MG63 (cell line): ENCODE results near the gene CCND1. TPM values are rescaled to one million over a fixed set of nuclear protein-coding genes. Genes with fewer than 3 reads are reported as not detected.

ENCODE experiments used
- DNase-seq: peaks from one replicate; pipeline ENCODE4 v3.0.0-alpha.2; 2020
- H3K27me3 ChIP-seq: fragments of 250-450 bp; sonication (Bioruptor Pico); 2 replicates; pipeline ENCODE4 v1.5.1; 2020; ENCODE audit warnings: mild to moderate bottlenecking, moderate library complexity
- H3K36me3 ChIP-seq: fragments of 250-450 bp; sonication (Bioruptor Pico); 2 replicates; pipeline ENCODE4 v1.5.1; 2020; ENCODE audit warnings: mild to moderate bottlenecking, moderate library complexity
- H3K4me3 ChIP-seq: fragments of 250-450 bp; sonication (Bioruptor Pico); 2 replicates; pipeline ENCODE4 v1.5.1; 2020; ENCODE audit warnings: mild to moderate bottlenecking, moderate library complexity
- H3K9me3 ChIP-seq: fragments of 250-450 bp; sonication (Bioruptor Pico); 2 replicates; pipeline ENCODE4 v1.5.1; 2020; ENCODE audit warnings: mild to moderate bottlenecking, moderate library complexity
- total RNA-seq: library from RNA; depleted of rRNA; stranded (reverse); fragments of >200 nt; shearing (Covaris generic); gene quantifications from 2 replicates; pipeline ENCODE4 v1.2.3, GENCODE V29; 2014; ENCODE audit warnings: low replicate concordance; rRNA removed

Gene CCND1
- 43.8 and 60.7 TPM in 2 replicates for total RNA-seq

DNA sequence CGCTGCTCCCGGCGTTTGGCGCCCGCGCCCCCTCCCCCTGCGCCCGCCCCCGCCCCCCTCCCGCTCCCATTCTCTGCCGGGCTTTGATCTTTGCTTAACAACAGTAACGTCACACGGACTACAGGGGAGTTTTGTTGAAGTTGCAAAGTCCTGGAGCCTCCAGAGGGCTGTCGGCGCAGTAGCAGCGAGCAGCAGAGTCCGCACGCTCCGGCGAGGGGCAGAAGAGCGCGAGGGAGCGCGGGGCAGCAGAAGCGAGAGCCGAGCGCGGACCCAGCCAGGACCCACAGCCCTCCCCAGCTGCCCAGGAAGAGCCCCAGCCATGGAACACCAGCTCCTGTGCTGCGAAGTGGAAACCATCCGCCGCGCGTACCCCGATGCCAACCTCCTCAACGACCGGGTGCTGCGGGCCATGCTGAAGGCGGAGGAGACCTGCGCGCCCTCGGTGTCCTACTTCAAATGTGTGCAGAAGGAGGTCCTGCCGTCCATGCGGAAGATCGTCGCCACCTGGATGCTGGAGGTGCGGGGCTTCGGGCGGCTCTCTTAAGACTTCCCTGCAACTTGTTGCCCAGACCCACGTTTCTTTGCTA lies at the start of gene CCND1:
CCND1 (plus strand) TSS at position 162 of the 587 bp plus-strand sequence; CDS start at position 320, 158 bp downstream.
- H3K4me3 ChIP-seq, result peak within 1 kb of the TSS; percentile 97
- no peaks in the 10 kb centered on the region for H3K9me3 ChIP-seq
- peak; percentile 85 for DNase-seq
- no peaks in the 10 kb centered on the region for H3K27me3 ChIP-seq
- peaks cover 41% of the 10 kb centered on the region for H3K36me3 ChIP-seq

DNA sequence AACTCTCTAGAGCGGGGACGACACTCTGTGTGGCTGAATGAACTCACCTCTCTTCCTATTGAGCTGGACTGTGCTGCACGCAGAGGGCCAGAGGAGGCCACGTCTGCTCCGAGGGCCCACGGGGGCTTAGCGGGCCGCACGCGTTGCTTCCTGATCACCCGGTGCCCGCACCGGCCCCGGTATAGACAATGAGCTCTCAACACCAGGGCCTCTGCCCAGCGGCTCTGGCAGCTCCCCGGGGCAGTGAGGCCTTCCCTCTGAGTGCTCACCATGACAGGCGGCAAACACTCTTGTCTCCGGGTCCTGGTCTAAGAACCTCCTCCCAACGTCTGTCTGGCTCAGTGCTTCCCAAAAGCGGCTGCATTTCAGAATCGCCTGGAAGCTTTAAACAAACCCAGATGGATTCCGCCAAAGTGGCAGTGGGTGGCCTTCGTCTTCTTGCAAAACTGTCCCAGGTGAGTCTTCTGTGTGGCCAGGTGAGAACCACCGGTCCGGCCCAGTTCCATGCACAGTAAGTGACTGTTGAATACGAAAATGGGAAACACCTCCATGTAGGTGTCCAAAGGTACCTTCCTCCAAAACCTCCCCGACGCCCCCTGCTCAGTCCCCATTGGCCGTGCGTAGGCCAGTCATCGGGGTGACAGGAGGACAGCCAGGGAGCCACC lies 47.8 kb upstream of the CCND1 start:
- H3K4me3 ChIP-seq, result no peak overlapping the region
- H3K36me3 ChIP-seq, result no peaks in the 10 kb centered on the region
- H3K9me3 ChIP-seq, result no peaks in the 10 kb centered on the region
- H3K27me3 ChIP-seq, result no peaks in the 10 kb centered on the region
- DNase-seq, result no peak

DNA sequence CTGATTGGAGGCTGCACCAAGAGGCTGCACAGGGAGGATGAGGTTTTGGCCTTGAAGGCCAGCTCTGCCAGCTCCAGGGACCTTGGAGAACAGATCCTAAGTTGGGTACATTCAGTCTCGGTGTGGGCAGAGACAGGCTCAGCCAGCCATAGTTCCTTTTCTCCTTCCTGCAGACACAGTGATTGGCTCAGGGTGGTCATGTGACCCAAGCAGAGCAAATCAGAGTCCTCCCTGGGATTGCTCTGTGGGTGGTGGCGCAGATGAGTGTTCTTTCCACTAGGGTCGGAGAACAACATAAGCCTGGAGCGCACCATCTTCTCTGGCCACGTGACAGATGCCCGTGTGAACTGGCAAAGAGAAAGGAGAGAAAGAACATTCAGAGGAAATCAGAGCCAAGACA lies 47.1 kb upstream of the CCND1 start:
- Histone ChIP-seq H3K27me3 (no peaks in the 10 kb centered on the region), H3K9me3 (no peaks in the 10 kb centered on the region), H3K4me3 (no peak overlapping the region), H3K36me3 (no peaks in the 10 kb centered on the region)
- DNase-seq, result no peak

DNA sequence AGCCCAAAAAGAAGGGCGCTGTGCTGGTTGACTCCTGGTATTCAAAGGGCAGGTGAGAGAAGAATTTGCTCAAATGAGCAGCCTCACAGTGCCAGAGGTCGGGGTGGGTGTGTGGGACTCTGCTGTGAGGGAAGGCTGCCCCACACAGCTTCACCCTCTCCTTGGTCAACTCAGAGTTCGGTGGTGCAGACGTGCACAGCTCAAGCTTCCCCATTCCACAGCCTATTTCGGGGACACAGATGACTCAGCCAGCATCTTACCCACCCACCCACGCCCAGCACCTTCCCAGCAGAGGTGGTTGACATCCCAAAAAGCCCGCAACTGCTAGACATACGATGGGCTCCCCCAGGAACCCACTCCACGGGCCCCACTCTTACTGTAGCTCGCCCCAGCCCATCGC lies 46.5 kb upstream of the CCND1 start:
- no peaks in the 10 kb centered on the region for H3K36me3 ChIP-seq
- no peaks in the 10 kb centered on the region for H3K9me3 ChIP-seq
- no peak for DNase-seq
- H3K27me3 ChIP-seq, result no peaks in the 10 kb centered on the region
- no peak overlapping the region for H3K4me3 ChIP-seq

DNA sequence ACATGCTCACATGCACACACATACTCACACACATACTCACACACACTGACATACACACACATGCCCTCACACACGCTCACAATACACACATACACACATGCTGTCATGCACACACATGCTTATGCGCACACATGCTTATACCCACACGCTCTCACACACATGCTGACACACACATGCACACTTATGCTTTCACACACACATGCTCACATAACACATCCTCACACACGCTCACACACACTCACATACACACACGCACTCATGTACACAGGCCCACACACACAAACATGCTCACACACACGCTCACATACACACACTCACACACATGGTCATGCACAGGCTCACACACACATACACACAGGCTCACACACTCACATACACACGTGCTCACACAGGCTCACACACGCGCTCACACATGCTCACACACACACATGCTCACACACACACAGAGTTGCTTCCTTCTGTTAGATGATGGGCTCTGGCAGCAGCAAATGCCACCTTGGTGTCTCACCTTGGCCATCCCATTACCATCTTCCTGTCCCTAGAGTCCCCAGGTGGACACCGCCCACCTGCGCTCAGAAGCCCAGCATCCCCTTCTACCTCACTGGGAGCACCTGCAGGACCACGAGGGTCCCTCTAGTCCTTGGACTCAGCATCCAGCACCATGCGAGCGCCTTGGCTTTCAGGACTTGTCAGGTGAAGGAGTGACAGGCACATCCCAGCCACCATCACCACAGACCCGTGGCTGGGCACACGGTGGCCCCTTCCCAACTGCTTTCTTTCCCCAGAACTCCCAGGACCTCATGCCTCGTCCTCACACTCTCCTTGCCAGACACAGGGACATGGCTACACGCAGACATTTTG lies 44.9 kb upstream of the CCND1 start:
- H3K4me3 ChIP-seq, result no peak overlapping the region
- no peaks in the 10 kb centered on the region for H3K36me3 ChIP-seq
- no peaks in the 10 kb centered on the region for H3K9me3 ChIP-seq
- no peaks in the 10 kb centered on the region for H3K27me3 ChIP-seq
- no peak for DNase-seq

DNA sequence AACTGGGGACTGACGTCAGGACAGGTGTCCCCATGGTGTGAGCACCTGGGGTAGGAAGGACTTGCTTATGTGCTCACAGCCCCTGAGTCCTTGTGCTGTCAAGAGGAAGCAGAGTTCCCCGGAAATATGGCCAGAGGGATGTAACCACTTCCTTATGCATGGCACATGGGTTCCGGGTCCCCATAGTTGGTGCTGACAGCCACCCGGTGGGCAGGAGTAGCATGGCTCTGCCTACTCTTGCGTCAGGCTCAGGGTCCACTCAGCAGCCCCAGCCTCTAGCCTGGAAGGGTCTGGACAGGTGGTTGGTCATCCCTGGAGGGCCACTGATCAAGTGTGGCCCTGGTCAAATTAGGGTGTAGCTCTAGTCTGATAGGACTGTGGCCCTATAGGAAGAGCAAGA lies 42.8 kb upstream of the CCND1 start:
- Histone ChIP-seq H3K9me3 (no peaks in the 10 kb centered on the region), H3K36me3 (no peaks in the 10 kb centered on the region), H3K4me3 (no peak overlapping the region), H3K27me3 (no peaks in the 10 kb centered on the region)
- no peak for DNase-seq

DNA sequence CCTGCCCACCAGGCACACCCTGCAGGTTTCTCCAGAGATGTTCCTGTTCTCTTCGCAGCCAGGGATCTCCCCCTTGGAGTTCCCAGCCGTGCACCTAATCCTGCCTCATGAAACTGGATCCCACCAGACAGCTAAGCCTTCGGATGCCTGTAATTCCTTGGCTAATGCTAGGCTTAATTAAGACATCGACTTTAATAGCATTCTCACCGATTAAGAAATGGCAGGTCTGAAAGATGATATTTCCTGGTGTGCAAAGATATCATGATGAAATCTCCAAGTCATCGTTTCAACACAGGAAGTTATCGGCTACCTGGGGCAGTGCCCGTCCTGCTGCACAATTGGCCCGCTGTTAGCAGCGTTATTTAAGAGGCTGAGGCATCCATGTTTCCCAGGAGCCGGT lies 41.5 kb upstream of the CCND1 start:
- no peak for DNase-seq
- Histone ChIP-seq H3K4me3 (no peak overlapping the region), H3K36me3 (no peaks in the 10 kb centered on the region), H3K9me3 (no peaks in the 10 kb centered on the region), H3K27me3 (no peaks in the 10 kb centered on the region)

DNA sequence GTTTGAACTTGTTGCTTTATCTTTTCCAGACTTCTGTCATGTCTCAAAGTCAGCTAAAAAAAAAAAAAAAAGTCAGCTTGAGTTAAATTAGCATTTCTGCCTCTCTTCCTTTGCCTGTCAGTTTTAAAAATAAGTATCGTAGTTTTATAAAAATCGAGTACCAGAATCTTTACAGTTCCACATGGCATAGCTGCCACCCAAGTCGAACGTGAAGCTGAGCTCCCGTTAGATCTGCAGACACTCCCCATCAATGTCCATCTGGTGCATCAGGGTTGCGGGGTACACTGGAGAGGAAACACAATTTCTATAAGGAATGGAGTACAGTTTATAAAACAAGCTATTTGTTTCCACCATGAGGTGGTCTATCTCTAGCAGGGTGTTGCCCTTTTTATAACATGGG lies 41.0 kb upstream of the CCND1 start:
- Histone ChIP-seq H3K4me3 (no peak overlapping the region), H3K9me3 (no peaks in the 10 kb centered on the region), H3K27me3 (no peaks in the 10 kb centered on the region), H3K36me3 (no peaks in the 10 kb centered on the region)
- no peak for DNase-seq

DNA sequence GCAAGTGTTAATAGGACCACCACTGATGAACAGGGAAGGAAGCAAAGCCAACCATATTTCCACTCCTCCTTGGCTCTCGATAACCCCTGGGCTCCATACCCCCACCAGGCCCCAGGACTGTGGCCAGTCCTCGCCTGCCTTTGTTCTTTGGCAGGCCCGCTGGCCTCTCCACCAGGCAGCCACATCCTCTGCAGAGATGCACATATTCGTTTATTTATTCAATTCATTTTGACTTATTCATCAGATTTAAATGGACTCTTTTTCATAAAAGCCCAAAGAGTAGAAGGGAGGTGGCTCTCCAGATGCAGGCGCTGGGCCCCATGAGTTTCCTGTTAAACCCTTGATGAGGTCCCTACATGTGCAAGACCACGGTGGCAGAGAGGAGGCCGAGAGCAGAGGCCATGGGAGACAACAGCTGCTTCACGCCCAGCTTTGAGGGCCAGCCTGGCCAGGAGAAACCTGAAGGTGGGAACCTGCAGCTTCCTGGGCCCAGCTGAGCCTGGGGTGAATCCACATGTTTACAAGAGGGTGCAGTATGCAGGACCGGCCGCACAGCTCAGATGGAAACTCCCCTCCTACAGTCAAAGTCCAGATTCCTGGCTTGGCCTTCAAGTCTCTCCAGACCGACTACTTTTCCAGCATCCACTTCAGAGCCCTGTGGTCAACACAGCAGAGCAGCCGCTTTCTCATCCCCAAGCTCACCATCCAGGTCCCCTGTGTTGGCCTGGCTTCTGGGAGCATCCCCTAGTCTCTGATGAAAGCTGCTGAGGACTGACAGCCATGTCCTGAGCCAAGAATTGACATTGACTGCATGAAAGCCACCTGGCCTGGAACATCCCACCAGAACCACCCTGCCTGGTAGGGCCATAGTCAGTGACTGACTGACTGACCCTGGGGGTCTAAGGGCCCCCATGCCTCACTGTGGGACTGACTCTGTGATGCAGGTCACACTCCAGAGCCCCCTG lies 39.7 kb upstream of the CCND1 start:
- H3K36me3 ChIP-seq, result no peaks in the 10 kb centered on the region
- no peaks in the 10 kb centered on the region for H3K27me3 ChIP-seq
- H3K4me3 ChIP-seq, result no peak overlapping the region
- H3K9me3 ChIP-seq, result no peaks in the 10 kb centered on the region
- no peak for DNase-seq

DNA sequence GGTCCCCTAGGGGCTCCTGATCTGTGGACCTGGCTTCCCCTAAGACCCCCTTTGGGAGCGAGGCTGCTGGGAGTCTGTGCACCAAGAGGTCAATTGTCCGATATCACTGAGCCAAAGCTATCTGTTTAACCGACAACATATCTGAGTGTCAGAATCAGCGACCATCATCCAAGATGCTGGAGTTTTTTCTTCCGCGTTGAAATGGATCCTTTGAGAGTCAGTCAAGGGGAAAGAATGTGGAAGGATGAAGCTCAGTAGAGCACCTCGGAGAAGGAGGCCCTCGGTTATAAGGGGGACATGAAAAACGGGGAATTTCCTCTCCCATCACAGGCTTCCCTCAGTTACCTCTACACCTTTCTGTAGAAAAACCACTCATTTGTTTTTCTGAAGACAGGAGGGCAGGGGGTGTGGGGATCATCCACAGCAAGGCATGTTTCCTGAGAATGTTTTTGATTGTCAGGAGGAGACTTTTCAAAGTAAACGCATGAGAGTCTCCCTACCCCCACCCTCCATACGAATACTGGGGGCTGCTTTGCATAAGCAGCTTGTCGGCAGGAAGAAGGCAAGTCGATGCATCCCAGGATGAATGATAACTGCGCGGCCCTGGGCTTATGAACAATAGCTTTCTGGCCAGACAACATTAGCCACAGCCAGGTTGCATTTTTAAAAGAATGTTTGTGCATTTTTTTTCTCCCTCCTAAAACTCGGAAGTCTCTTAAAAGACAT lies 37.7 kb upstream of the CCND1 start:
- no peak overlapping the region for H3K4me3 ChIP-seq
- no peak for DNase-seq

DNA sequence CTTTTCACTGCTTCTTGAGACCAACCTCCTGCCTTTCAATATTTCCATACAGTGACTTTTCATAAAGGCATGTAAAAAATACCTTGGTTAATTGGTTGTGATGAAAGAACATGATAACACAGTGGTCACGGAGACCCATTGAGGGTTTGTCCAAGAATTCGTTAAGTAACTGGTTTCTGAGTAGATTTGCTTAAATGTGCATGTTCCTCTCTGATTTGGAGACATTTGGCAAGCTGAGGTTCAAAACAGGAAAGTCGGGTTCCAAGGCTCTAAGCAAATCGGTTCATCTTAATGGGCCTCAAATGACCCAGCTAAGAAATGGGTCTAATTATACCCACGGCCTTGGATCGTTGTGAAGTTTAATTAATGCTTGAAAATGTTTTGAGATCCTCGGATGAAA lies 36.9 kb upstream of the CCND1 start:
- Histone ChIP-seq H3K27me3 (no peaks in the 10 kb centered on the region), H3K36me3 (no peaks in the 10 kb centered on the region), H3K9me3 (peaks cover 10% of the 10 kb centered on the region), H3K4me3 (no peak overlapping the region)
- no peak for DNase-seq

More for the DNA sequence above, 37.7 kb upstream of the CCND1 start:
- Histone ChIP-seq H3K36me3 (no peaks in the 10 kb centered on the region), H3K9me3 (peaks cover 5% of the 10 kb centered on the region; the same call in 1 of the 2 replicates), H3K27me3 (no peaks in the 10 kb centered on the region)

DNA sequence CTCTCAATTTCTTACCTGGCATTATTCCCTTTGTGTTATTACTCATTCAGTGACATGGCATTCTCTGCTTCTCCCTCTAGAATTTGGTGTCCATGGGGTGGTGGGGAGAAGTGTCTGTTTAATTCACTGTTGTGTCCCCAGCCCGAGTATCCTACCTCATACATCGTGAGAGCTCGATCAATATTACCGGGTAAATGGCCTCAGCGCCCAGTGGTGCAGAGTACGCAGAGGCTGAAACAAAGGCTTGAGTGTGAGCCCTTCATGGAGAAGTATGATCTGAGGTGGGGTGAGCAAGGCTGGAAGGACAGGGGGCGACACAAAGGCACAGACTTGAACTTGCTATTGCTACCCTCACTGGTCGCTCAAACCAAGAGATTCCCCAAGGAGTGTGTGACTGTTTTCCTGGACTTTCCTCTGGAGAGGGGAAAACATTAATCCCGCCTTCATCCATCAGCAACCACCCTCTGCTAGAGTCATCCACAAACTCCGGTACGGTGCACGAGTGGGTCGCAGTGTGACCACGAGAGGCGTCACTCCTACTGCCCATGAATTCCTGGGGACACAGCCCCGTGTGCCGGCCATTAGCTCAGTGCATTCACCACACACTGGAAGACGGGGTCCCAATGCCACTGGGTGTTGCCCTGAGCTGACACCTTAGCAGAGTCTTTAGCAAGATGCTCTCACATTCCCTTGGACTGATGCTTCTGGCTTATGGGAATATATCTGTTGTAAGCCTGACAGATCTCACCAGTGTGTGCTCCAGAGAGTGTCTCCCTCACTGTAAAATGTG lies 35.0 kb upstream of the CCND1 start:
- Histone ChIP-seq H3K4me3 (no peak overlapping the region), H3K9me3 (peaks cover 11% of the 10 kb centered on the region), H3K36me3 (no peaks in the 10 kb centered on the region), H3K27me3 (no peaks in the 10 kb centered on the region)
- no peak for DNase-seq

DNA sequence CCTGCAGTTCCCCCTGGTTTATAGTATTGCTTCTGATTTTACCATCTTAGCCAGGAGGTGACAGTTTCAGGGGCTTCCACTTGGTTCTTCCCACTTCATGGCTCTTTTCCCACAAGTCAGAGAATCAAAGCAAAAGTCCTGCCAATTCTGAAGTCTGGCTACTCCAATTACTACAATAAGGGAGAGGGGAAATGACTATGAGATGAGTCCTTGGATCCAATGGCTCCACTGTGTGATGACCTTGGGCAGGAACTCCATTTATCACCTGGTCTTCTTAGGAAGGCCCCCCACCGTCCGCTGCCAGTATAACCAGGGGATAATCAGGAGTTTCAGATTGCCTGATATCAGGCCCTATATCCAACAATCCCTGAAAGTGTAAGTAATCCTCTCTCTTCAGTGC lies 31.6 kb upstream of the CCND1 start:
- H3K4me3 ChIP-seq, result no peak overlapping the region
- DNase-seq, result peak; percentile 10
- no peaks in the 10 kb centered on the region for H3K36me3 ChIP-seq

DNA sequence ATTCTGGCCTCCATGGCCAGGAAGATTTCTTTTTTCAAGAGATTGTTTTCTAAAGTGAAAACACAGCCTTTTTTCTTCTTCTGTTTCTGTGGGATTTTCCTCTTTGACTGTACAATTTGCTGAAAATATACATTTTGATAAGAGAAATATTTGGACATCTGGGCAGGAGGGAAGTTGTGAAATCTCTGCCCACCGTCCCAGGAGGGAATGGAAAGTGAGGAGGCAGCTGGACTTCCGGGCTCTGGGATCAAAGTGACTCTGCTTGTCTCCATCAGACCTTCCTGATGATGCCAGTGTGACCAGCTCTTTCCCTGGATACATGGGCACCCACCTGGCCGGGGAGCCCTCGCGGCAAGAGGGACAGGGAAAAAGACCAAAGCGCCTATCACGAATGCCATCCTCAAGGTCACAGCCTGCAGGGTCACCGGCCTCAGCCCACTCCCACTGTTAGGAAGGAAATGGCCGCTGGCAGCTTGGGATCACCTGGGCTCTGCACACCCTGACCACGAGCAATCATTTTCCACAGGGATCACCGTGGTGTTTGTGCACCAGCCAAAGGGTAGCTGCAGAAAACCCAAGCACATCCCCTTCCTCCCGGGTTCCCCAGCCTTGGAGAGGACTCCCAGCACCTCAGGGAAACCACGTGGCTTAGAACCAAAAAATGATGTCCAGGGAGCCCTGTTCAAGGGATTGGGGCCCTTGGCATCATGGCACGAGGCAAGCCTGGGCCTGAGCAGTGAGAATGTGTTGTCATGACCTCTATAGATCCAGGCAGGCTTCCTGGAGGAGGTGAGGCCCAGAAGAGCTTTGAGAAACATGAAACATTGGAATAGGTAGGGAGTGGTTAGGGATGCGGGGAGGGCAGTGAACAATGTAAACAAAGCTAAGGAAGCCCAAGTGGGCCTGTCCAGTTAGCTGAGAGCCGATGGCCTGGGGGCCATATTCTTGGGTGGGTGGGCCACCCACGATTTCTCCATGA lies 29.1 kb upstream of the CCND1 start:
- Histone ChIP-seq H3K36me3 (no peaks in the 10 kb centered on the region), H3K4me3 (no peak overlapping the region), H3K9me3 (peaks cover 11% of the 10 kb centered on the region), H3K27me3 (no peaks in the 10 kb centered on the region)
- DNase-seq, result no peak

More for the DNA sequence above, 31.6 kb upstream of the CCND1 start:
- H3K27me3 ChIP-seq, result no peaks in the 10 kb centered on the region
- H3K9me3 ChIP-seq, result peaks cover 11% of the 10 kb centered on the region
